HepG2 (cell line): ENCODE results near the gene TAS1R1. TPM values are rescaled to one million over a fixed set of nuclear protein-coding genes. Genes with fewer than 3 reads are reported as not detected.
A peak's percentile ranks its signal among the peaks of the same experiment; 100 is the strongest.

ENCODE experiments used
- CBX1 ChIP-seq: IDR thresholded peaks from one replicate; pipeline ENCODE4 v1.6.1; 2016; ENCODE audit warnings: antibody characterized with exemption, low read depth
- FOSL2 ChIP-seq: sonication (generic); formaldehyde crosslinking; IDR thresholded peaks from 2 replicates; pipeline ENCODE4 v1.4.0; 2020; ENCODE audit warnings: missing genetic modification reagents
- MXI1 ChIP-seq: IDR thresholded peaks from 3 replicates; pipeline ENCODE4 v1.6.1; 2012; ENCODE audit warnings: low read depth, low read length, inconsistent platforms, borderline replicate concordance
- PHF21A ChIP-seq: sonication (generic); formaldehyde crosslinking; IDR thresholded peaks from 2 replicates; pipeline ENCODE4 v1.5.0; 2020; ENCODE audit warnings: mild to moderate bottlenecking, missing genetic modification reagents
- SAP130 ChIP-seq: IDR thresholded peaks from 2 replicates; pipeline ENCODE4 v1.6.1; 2016; ENCODE audit warnings: low read depth
- SKI ChIP-seq: fragments of 450-650 bp; IDR thresholded peaks from one replicate; pipeline ENCODE4 v1.6.1; 2018; ENCODE audit warnings: mild to moderate bottlenecking; ENCODE audit not compliant: partially characterized antibody
- SOX13 ChIP-seq, 3 experiments: fragments of 450-650 bp in 1 of 3; sonication (generic) in 1 of 3; formaldehyde crosslinking in 1 of 3; IDR thresholded peaks in 2 of 3; conservative IDR thresholded peaks in 1 of 3; 2 replicates each; pipeline versions ENCODE4 v1.5.0 to v1.6.1; 2016 to 2020; ENCODE audit warnings: antibody characterized with exemption in 1 of 3, mild to moderate bottlenecking in 1 of 3, missing compliant biosample characterization in 1 of 3, missing genetic modification reagents in 1 of 3, moderate library complexity in 1 of 3
- TAF15 ChIP-seq: fragments of 200-400 bp; formaldehyde crosslinking; IDR thresholded peaks from one replicate; pipeline ENCODE4 v1.6.1; 2018; ENCODE audit warnings: mild to moderate bottlenecking, low read depth, low read length; ENCODE audit not compliant: poor library complexity, severe bottlenecking
- UBTF ChIP-seq: sonication (generic); formaldehyde crosslinking; IDR thresholded peaks from 2 replicates; pipeline ENCODE4 v1.4.0; 2020; ENCODE audit warnings: mild to moderate bottlenecking, missing genetic modification reagents
- ZFX ChIP-seq: sonication (generic); formaldehyde crosslinking; IDR thresholded peaks from 2 replicates; pipeline ENCODE4 v1.4.0; 2020; ENCODE audit warnings: mild to moderate bottlenecking, low read depth, missing genetic modification reagents, moderate library complexity
- ZNF768 ChIP-seq: sonication (generic); formaldehyde crosslinking; IDR thresholded peaks from 2 replicates; pipeline ENCODE4 v1.4.0; 2020; ENCODE audit warnings: missing genetic modification reagents
- ZNF780A ChIP-seq: sonication (generic); formaldehyde crosslinking; IDR thresholded peaks from 2 replicates; pipeline ENCODE4 v1.8.0; 2022; ENCODE audit warnings: mild to moderate bottlenecking, missing genetic modification reagents, moderate library complexity
- ZNF792 ChIP-seq: IDR thresholded peaks from 2 replicates; pipeline ENCODE4 v1.6.1; 2016
- polyA plus RNA-seq, 8 experiments: library from polyadenylated mRNA; depleted of rRNA in 3 of 8; stranded (reverse) in 7 of 8; unstranded in 1 of 8; fragments of >200 nt; fragmentation: Illumina TruSeq in 4 of 8; extraction: Trizol in 4 of 8; gene quantifications; 2 replicates each; pipeline versions ENCODE4 v1.2.1 to v1.2.3, GENCODE V29; 2011 to 2016; ENCODE audit warnings: low read depth in 4 of 8, missing spikeins in 1 of 8, mixed read lengths in 1 of 8; ENCODE audit not compliant: insufficient read depth in 1 of 8
- total RNA-seq, 5 experiments: library from RNA; depleted of rRNA; stranded (reverse); fragments of >200 nt; fragmentation: Illumina TruSeq; extraction: Trizol; gene quantifications; 2 replicates each; pipeline ENCODE4 v1.2.3, GENCODE V29; 2016; ENCODE audit warnings: low read depth in 1 of 5
- TF ChIP-seq, protein P1 (sequence below): sonication (generic); formaldehyde crosslinking; IDR thresholded peaks from 2 replicates; pipeline ENCODE4 v1.5.0; 2020; ENCODE audit warnings: mild to moderate bottlenecking, missing genetic modification reagents
- TF ChIP-seq, protein P2 (sequence below): sonication (generic); formaldehyde crosslinking; IDR thresholded peaks from 2 replicates; pipeline ENCODE4 v1.4.0; 2020; ENCODE audit warnings: missing genetic modification reagents
- TF ChIP-seq, protein P3 (sequence below): sonication (generic); formaldehyde crosslinking; IDR thresholded peaks from 2 replicates; pipeline ENCODE4 v1.8.0; 2022; ENCODE audit warnings: missing genetic modification reagents, mild to moderate bottlenecking, moderate library complexity, borderline replicate concordance
- TF ChIP-seq, protein P4 (sequence below): sonication (generic); formaldehyde crosslinking; IDR thresholded peaks from 2 replicates; pipeline ENCODE4 v1.5.0; 2020; ENCODE audit warnings: mild to moderate bottlenecking, missing genetic modification reagents

TAS1R1 gene
- total and polyA plus RNA-seq, 2 of the 13 experiments (the other 11 are each of a cell fraction or from before 2014, with no cell fraction given) = 1.4 to 1.6 TPM

- no peak; the same call in none of the 2 replicates for TF ChIP-seq PHF21A
- peak; percentile 16; the same call in 1 of the 2 replicates for TF ChIP-seq UBTF
- peak; percentile 84 for TF ChIP-seq FOSL2 (CRISPR knock-in tag)
- peak; percentile 74 for TF ChIP-seq ZFX (CRISPR knock-in tag)
- TF ChIP-seq, protein P1, sequence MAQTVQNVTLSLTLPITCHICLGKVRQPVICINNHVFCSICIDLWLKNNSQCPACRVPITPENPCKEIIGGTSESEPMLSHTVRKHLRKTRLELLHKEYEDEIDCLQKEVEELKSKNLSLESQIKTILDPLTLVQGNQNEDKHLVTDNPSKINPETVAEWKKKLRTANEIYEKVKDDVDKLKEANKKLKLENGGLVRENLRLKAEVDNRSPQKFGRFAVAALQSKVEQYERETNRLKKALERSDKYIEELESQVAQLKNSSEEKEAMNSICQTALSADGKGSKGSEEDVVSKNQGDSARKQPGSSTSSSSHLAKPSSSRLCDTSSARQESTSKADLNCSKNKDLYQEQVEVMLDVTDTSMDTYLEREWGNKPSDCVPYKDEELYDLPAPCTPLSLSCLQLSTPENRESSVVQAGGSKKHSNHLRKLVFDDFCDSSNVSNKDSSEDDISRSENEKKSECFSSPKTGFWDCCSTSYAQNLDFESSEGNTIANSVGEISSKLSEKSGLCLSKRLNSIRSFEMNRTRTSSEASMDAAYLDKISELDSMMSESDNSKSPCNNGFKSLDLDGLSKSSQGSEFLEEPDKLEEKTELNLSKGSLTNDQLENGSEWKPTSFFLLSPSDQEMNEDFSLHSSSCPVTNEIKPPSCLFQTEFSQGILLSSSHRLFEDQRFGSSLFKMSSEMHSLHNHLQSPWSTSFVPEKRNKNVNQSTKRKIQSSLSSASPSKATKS (CRISPR knock-in tag) = no peak
- no peak for TF ChIP-seq ZNF780A (CRISPR knock-in tag)
- peak; percentile 70 for TF ChIP-seq SAP130 (CRISPR knock-in tag)
- TF ChIP-seq ZNF768 = no peak; the same call in 1 of the 2 replicates
- peak; percentile 64; the same call in 1 of the 3 replicates for TF ChIP-seq MXI1
- TF ChIP-seq, protein P2, sequence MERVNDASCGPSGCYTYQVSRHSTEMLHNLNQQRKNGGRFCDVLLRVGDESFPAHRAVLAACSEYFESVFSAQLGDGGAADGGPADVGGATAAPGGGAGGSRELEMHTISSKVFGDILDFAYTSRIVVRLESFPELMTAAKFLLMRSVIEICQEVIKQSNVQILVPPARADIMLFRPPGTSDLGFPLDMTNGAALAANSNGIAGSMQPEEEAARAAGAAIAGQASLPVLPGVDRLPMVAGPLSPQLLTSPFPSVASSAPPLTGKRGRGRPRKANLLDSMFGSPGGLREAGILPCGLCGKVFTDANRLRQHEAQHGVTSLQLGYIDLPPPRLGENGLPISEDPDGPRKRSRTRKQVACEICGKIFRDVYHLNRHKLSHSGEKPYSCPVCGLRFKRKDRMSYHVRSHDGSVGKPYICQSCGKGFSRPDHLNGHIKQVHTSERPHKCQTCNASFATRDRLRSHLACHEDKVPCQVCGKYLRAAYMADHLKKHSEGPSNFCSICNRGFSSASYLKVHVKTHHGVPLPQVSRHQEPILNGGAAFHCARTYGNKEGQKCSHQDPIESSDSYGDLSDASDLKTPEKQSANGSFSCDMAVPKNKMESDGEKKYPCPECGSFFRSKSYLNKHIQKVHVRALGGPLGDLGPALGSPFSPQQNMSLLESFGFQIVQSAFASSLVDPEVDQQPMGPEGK (CRISPR knock-in tag) = peak; percentile 77
- TF ChIP-seq SKI = peak; percentile 73
- TF ChIP-seq, protein P3, sequence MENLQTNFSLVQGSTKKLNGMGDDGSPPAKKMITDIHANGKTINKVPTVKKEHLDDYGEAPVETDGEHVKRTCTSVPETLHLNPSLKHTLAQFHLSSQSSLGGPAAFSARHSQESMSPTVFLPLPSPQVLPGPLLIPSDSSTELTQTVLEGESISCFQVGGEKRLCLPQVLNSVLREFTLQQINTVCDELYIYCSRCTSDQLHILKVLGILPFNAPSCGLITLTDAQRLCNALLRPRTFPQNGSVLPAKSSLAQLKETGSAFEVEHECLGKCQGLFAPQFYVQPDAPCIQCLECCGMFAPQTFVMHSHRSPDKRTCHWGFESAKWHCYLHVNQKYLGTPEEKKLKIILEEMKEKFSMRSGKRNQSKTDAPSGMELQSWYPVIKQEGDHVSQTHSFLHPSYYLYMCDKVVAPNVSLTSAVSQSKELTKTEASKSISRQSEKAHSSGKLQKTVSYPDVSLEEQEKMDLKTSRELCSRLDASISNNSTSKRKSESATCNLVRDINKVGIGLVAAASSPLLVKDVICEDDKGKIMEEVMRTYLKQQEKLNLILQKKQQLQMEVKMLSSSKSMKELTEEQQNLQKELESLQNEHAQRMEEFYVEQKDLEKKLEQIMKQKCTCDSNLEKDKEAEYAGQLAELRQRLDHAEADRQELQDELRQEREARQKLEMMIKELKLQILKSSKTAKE = no peak
- TF ChIP-seq CBX1 = peak; percentile 74
- TF ChIP-seq, protein P4, sequence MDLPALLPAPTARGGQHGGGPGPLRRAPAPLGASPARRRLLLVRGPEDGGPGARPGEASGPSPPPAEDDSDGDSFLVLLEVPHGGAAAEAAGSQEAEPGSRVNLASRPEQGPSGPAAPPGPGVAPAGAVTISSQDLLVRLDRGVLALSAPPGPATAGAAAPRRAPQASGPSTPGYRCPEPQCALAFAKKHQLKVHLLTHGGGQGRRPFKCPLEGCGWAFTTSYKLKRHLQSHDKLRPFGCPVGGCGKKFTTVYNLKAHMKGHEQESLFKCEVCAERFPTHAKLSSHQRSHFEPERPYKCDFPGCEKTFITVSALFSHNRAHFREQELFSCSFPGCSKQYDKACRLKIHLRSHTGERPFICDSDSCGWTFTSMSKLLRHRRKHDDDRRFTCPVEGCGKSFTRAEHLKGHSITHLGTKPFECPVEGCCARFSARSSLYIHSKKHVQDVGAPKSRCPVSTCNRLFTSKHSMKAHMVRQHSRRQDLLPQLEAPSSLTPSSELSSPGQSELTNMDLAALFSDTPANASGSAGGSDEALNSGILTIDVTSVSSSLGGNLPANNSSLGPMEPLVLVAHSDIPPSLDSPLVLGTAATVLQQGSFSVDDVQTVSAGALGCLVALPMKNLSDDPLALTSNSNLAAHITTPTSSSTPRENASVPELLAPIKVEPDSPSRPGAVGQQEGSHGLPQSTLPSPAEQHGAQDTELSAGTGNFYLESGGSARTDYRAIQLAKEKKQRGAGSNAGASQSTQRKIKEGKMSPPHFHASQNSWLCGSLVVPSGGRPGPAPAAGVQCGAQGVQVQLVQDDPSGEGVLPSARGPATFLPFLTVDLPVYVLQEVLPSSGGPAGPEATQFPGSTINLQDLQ (CRISPR knock-in tag) = no peak
- TF ChIP-seq ZNF792 (CRISPR knock-in tag) = peak; percentile 61
- peak; percentile 14; the same call in 1 of the 2 replicates for TF ChIP-seq SOX13 (IDR thresholded peaks at IDR 0.05)
- no peak for TF ChIP-seq SOX13 (CRISPR knock-in tag; conservative IDR thresholded peaks at IDR 0.05 in 1 of 2, IDR thresholded peaks at IDR 0.05 in 1 of 2)
- TF ChIP-seq TAF15 = no peak
These were observed 47.6 kb downstream of the TAS1R1 start, which contains the start of gene KLHL21 (continued) for GRCh38 chr1:6602669-6603237.
